NCI-H1105 treated with DMSO at 0.1 percent for 48 hours (cell line): ENCODE measurements around the gene ROCK1.
"Not testable (repeated sequence)": the region's sequence is repeated elsewhere in the genome, so short reads cannot be mapped to it uniquely, and the experiment has no call there.

Source experiments
- DNase-seq: peaks from one replicate; lab custom pipeline; 2025; lab: John Stamatoyannopoulos, UW

ROCK1 gene

GRCh38 chr18:21111346-21112139, at the start of gene ROCK1:
ROCK1 (minus strand) TSS chr18:21111813; CDS start chr18:21110910, 903 bp downstream.
- DNase-seq = peak; percentile 95

- no peak for DNase-seq
These were observed 43.8 kb upstream of the ROCK1 start for GRCh38 chr18:21155443-21155842.

GRCh38 chr18:21146016-21146415, 34.4 kb upstream of the ROCK1 start:
- no peak for DNase-seq

GRCh38 chr18:21145371-21145770, 33.8 kb upstream of the ROCK1 start:
- DNase-seq = no peak

- no peak for DNase-seq
These were observed 30.2 kb upstream of the ROCK1 start for GRCh38 chr18:21141668-21142422.

GRCh38 chr18:21137719-21138488, 26.3 kb upstream of the ROCK1 start:
- DNase-seq = not testable (repeated sequence)

GRCh38 chr18:21134895-21135294, 23.3 kb upstream of the ROCK1 start:
- DNase-seq = no peak

GRCh38 chr18:21132398-21132918, 20.8 kb upstream of the ROCK1 start:
- DNase-seq = no peak

- DNase-seq = no peak
These were observed 20.1 kb upstream of the ROCK1 start for GRCh38 chr18:21131698-21132227.

- DNase-seq = no peak
These were observed 18.1 kb upstream of the ROCK1 start for GRCh38 chr18:21129566-21130216.

- DNase-seq = no peak
These were observed 11.8 kb upstream of the ROCK1 start for GRCh38 chr18:21123290-21123926.

GRCh38 chr18:21118806-21119205, 7.2 kb upstream of the ROCK1 start:
- no peak for DNase-seq

GRCh38 chr18:21117409-21118131, 6.0 kb upstream of the ROCK1 start:
- DNase-seq = no peak

GRCh38 chr18:21115519-21116411, 4.2 kb upstream of the ROCK1 start:
- DNase-seq = no peak

GRCh38 chr18:21112543-21113105, 1.0 kb upstream of the ROCK1 start:
- no peak for DNase-seq

- DNase-seq = no peak
These were observed 494 bp upstream of the ROCK1 start for GRCh38 chr18:21112140-21112473.

GRCh38 chr18:21110713-21111345, 784 bp downstream of the ROCK1 start:
- DNase-seq = peak; percentile 45

- no peak for DNase-seq
These were observed 1.5 kb downstream of the ROCK1 start for GRCh38 chr18:21109936-21110712.
